Testis (tissue), 2 donors: ENCODE results near the gene EHMT1.

Experiments used
- CTCF ChIP-seq, 3 experiments: fragments of 450-650 bp in 2 of 3; fragments of 200-600 bp in 1 of 3; sonication (generic) in 1 of 3; IDR thresholded peaks; one replicate each; pipeline ENCODE4 v1.5.1; 2016 to 2019; ENCODE audit warnings: antibody characterized with exemption in 3 of 3, mild to moderate bottlenecking in 2 of 3, moderate library complexity in 1 of 3
- POLR2A ChIP-seq: fragments of 450-650 bp; IDR thresholded peaks from one replicate; pipeline ENCODE4 v1.6.1; 2017; ENCODE audit warnings: antibody characterized with exemption, mild to moderate bottlenecking, moderate library complexity

- TF ChIP-seq CTCF (IDR thresholded peaks at IDR 0.05) (no peak), POLR2A (no peak)
Measured at GRCh38 chr9:137759649-137760321, 141.0 kb downstream of the EHMT1 start.
